SK-N-SH (cell line): ENCODE results near the gene DHRS1.

ENCODE experiments used
- CHD2 ChIP-seq: fragments of 150-350 bp; IDR thresholded peaks from 2 replicates; pipeline ENCODE4 v1.6.1; 2018; ENCODE audit warnings: low read length; ENCODE audit not compliant: partially characterized antibody
- GATA2 ChIP-seq: sonication (generic); formaldehyde crosslinking; IDR thresholded peaks from 2 replicates; pipeline ENCODE4 v1.5.0; 2020; ENCODE audit warnings: mild to moderate bottlenecking, missing genetic modification reagents
- JUND ChIP-seq: IDR thresholded peaks from 2 replicates; pipeline ENCODE4 v1.4.0; 2012
- POLR2AphosphoS5 ChIP-seq: IDR thresholded peaks from 2 replicates; pipeline ENCODE4 v1.6.1; 2012; ENCODE audit warnings: low read depth, low read length
- RAD21 ChIP-seq: IDR thresholded peaks from 2 replicates; pipeline ENCODE4 v1.6.1; 2012; ENCODE audit warnings: mild to moderate bottlenecking, low read length
- RCOR1 ChIP-seq: fragments of 150-350 bp; IDR thresholded peaks from 2 replicates; pipeline ENCODE4 v1.6.1; 2017; ENCODE audit warnings: antibody characterized with exemption, low read length
- SIN3A ChIP-seq: IDR thresholded peaks from 2 replicates; pipeline ENCODE4 v1.6.1; 2012; ENCODE audit warnings: low read depth, mild to moderate bottlenecking, low read length, moderate library complexity, borderline replicate concordance
- SMC3 ChIP-seq: IDR thresholded peaks from 2 replicates; pipeline ENCODE4 v1.6.1; 2012; ENCODE audit warnings: low read depth, low read length, improper control_type of control experiment
- YY1 ChIP-seq: IDR thresholded peaks from 2 replicates; pipeline ENCODE4 v1.4.0; 2012; ENCODE audit warnings: low read depth, mild to moderate bottlenecking
- TF ChIP-seq, protein P1 (sequence below): IDR thresholded peaks from 2 replicates; pipeline ENCODE4 v1.4.0; 2012; ENCODE audit warnings: low read depth
- TF ChIP-seq, protein P2 (sequence below): fragments of 200-600 bp; sonication (generic); IDR thresholded peaks from 2 replicates; pipeline ENCODE4 v1.6.1; 2017; ENCODE audit warnings: antibody characterized with exemption, mild to moderate bottlenecking, moderate library complexity
- TF ChIP-seq, protein P3 (sequence below): IDR thresholded peaks from 2 replicates; pipeline ENCODE4 v1.4.0; 2012; ENCODE audit warnings: low read depth, borderline replicate concordance
- TF ChIP-seq, protein P4 (sequence below): fragments of 150-350 bp; IDR thresholded peaks from 2 replicates; pipeline ENCODE4 v1.6.1; 2017; ENCODE audit warnings: antibody characterized with exemption, low read length, low read depth, borderline replicate concordance

DNA sequence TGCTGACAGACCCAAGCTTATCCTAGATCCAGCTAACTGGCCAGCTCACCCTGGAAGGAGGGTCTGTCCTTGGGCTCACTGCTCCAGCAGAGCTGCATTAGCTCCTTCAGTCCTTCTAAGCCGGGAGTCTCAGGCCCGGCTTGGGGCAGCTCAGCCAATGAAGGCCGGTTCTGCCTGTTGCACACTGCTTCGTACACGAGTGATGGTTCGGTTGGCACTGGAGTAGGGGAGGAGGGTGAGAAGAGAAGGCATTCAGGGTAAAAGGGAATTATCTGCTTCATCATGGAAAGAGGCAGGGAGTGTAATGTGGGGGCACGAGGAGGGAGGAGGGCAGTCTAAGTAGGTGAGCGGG, 38.2 kb upstream of the DHRS1 start:
- TF ChIP-seq GATA2 (CRISPR knock-in tag) (no peak), RAD21 (no peak), RCOR1 (no peak), YY1 (no peak), SIN3A (no peak), JUND (no peak), POLR2AphosphoS5 (no peak), CHD2 (no peak), SMC3 (no peak)
- TF ChIP-seq, protein P1, sequence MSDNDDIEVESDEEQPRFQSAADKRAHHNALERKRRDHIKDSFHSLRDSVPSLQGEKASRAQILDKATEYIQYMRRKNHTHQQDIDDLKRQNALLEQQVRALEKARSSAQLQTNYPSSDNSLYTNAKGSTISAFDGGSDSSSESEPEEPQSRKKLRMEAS: no peak
- TF ChIP-seq, protein P2, sequence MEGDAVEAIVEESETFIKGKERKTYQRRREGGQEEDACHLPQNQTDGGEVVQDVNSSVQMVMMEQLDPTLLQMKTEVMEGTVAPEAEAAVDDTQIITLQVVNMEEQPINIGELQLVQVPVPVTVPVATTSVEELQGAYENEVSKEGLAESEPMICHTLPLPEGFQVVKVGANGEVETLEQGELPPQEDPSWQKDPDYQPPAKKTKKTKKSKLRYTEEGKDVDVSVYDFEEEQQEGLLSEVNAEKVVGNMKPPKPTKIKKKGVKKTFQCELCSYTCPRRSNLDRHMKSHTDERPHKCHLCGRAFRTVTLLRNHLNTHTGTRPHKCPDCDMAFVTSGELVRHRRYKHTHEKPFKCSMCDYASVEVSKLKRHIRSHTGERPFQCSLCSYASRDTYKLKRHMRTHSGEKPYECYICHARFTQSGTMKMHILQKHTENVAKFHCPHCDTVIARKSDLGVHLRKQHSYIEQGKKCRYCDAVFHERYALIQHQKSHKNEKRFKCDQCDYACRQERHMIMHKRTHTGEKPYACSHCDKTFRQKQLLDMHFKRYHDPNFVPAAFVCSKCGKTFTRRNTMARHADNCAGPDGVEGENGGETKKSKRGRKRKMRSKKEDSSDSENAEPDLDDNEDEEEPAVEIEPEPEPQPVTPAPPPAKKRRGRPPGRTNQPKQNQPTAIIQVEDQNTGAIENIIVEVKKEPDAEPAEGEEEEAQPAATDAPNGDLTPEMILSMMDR: no peak
- TF ChIP-seq, protein P3, sequence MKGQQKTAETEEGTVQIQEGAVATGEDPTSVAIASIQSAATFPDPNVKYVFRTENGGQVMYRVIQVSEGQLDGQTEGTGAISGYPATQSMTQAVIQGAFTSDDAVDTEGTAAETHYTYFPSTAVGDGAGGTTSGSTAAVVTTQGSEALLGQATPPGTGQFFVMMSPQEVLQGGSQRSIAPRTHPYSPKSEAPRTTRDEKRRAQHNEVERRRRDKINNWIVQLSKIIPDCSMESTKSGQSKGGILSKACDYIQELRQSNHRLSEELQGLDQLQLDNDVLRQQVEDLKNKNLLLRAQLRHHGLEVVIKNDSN: no peak
- TF ChIP-seq, protein P4, sequence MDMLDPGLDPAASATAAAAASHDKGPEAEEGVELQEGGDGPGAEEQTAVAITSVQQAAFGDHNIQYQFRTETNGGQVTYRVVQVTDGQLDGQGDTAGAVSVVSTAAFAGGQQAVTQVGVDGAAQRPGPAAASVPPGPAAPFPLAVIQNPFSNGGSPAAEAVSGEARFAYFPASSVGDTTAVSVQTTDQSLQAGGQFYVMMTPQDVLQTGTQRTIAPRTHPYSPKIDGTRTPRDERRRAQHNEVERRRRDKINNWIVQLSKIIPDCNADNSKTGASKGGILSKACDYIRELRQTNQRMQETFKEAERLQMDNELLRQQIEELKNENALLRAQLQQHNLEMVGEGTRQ: no peak
